Umbilical cord (tissue), 2 donors: Measurements from ENCODE around the gene STXBP5. TPM values are rescaled to one million over a fixed set of nuclear protein-coding genes. Genes with fewer than 3 reads are reported as not detected.

ENCODE experiments used
- DNase-seq: peaks from one replicate; pipeline ENCODE4 v3.0.0-alpha.2; 2015; ENCODE audit warnings: low spot score
- total RNA-seq: library from RNA; depleted of rRNA; stranded (reverse); fragments of >200 nt; gene quantifications from one replicate; pipeline ENCODE4 v1.2.3, GENCODE V29; 2014; ENCODE audit warnings: low replicate concordance; ENCODE audit not compliant: insufficient read depth

STXBP5 gene
- total RNA-seq, 1 donor from 2014 or later: 57.5 TPM

DNA sequence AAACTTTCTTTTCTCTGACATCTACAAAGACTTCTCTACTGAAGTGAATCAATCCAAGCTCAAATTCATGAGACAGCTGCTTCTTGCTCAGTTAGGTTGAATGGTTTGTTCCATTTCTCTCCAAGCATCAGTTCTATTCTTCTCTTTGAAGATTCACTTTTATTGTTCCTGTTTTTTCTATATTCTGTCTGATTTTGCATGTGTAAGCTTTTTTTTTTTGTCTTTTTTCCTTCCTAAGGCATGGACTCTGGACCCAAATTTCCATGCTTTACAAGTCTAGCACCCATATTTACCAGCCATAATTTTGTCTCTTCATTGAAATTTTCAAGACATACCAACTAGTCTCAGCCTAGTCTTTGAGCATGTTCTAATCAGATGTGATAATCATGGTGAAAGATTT lies 25.9 kb upstream of the STXBP5 start:
- no peak for DNase-seq

- no peak for DNase-seq
These were observed 24.4 kb upstream of the STXBP5 start for GRCh38 chr6:147179809-147180208.

- no peak for DNase-seq
These were observed 23.3 kb upstream of the STXBP5 start for GRCh38 chr6:147180926-147181325.

GRCh38 chr6:147184379-147184778 lies 19.8 kb upstream of the STXBP5 start:
- DNase-seq: no peak

DNA sequence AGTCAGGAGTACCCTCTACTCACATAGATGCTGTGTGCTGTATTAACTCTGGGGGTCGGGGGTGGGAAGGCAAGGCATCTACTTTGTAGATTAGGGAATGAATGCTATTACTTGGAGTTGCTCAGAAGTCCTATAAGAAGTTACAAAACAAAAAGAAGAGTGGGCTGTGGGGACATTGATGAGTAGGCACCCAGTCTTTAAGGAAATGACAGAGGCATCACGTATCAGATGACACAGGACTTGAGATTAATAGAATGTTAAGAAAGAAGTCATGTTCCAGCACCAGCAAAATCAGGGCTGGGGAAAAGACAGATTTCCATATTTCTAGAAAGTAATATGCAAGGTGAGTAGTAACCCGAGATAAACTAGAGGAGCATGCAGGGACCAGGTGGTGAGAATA lies 19.0 kb upstream of the STXBP5 start:
- no peak for DNase-seq

DNA sequence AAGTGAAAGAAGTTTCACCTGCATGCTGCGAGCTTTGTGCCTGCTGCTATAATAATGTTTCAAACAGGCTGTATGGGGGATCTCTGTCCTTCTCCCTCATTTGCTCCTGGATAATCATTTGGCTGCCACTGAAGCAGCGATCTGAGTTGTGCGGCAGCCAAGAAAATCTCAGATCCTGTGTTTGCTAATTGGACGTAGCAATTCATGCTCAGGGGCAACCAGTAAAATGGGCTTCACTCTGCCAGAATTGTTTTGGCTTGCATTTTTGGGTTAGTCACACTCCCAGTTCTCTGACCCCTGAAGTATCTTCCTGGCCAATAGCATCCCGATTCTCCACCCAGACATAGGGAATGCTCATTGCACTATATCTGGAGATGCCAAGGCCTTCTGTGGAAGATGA lies 13.7 kb upstream of the STXBP5 start:
- no peak for DNase-seq

DNA sequence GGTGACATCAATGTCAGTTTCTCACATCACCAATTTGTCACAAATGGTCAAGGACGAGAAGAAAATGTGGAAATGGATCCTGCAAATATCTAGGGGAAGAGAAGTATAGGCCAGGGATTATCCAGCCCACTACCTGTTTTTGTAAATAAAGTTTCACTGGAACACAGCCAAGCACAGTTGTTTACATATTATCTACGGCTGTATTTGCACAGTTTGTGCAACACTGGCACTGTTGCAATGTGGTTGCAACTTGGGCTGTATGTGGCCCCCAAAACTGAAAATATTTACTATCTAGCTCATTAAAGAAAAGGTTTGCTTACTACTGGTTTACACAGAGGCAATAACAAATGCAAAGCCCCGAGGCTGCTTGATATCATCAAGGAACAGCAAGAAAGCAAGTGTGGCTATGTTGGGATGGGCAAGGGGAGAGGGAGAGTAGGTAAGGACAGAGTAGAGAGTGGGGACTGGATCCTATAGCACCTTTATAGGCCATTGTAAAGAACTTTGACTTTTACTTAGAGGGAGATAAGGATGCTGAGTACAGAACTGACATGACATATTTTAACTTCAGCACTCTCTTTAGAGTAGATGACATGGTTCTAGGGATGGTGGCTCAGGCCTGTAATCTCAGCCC lies 11.8 kb upstream of the STXBP5 start:
- DNase-seq: no peak

- no peak for DNase-seq
These were observed 9.4 kb upstream of the STXBP5 start for GRCh38 chr6:147194652-147195411.

DNA sequence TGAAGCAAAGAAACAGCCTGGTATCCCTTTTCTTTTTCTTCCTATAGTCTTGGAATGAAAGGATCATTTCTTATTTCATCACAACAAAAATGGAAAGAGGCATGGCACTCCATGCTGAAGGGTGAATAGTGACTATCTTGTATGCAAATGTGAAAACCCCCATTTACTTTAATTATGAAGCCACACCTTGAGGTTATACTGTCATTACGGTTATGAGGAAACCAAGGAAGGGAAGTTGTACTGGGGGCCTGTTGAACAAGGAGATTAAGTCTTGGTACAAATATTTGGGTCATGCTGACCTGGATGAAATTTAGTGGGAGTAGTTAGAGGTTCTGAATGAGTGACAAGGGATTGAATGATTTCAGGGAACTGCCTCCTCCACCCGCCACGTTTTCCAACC lies 8.7 kb upstream of the STXBP5 start:
- no peak for DNase-seq

- no peak for DNase-seq
These were observed 8.2 kb upstream of the STXBP5 start for GRCh38 chr6:147195987-147196386.

- no peak for DNase-seq
These were observed 3.5 kb upstream of the STXBP5 start for GRCh38 chr6:147200711-147201110.

DNA sequence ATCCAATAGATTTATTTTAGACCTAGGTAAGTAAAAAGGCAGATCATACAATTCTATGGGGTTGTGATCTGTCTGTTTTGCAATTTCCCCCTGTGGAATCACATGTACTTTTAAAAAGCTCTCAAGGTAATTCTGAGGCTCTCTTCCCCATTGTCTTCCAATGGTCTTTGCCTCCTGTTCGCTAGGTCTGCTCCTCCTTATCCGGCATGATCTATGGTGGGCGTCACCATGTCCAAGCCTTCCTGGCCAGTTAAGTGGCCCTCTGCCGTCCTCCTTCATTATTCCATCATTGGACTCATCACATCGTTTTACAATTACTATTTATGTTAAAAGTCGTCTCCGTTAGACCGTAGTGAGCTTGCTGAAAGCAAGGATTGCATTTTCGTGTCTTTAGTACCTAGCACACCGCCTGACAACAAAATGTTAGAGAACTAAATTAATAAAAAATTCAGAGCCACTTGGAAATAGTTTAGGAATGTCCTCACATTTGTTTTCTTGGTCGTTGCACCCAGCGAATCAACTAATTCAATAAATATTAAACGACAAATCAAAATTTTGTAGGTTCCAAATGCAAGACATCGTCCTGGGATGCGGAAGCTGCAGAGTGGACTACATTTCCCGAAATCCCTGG lies 2.2 kb upstream of the STXBP5 start:
- peak; percentile 45 for DNase-seq

GRCh38 chr6:147202516-147203310 lies 1.5 kb upstream of the STXBP5 start:
- peak; percentile 99 for DNase-seq

GRCh38 chr6:147203311-147204059 lies 732 bp upstream of the STXBP5 start:
- peak; percentile 90 for DNase-seq

DNA sequence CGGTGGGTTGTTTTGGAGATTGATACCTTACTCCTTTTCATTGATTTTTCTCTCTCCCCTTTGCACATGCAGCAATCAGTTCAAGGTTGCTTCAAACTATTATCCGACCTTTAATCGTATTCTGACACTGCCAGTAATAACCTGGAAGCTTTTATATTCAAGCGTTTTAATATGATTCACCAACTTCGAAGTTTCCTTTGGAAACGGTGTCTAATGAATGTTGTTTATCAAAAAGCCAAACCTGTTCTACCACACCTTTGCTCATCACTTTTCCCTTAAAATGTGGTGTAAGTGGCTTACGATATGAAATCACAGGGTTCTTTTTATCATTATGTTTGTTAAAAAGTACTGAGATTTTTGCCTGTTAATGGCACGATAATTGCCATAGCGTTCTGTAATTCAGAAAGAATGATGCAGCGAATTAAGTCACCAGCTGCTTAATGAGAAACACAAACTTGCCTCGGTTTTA lies 660 bp downstream of the STXBP5 start:
- DNase-seq: peak; percentile 28

GRCh38 chr6:147205690-147206600 lies 1.7 kb downstream of the STXBP5 start:
- peak; percentile 11 for DNase-seq

DNA sequence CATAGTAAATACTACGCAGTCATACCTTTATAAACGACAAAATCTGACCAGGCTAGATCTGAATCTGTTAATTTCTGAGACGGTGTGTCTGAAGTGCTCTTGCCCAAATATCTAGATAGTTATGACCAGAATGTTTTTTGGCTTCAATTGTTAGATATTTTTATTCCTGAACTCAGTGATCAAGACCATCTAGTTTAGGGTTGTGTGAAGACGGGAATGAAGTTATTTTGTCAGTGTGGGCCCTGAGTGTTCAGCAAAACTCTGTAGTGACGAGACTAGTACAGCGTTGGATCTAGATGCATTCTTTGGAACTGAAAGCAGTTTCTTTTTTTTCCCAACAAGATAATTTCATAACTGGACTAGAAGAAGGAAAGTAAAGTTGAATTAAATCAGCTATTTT lies 3.1 kb downstream of the STXBP5 start:
- no peak for DNase-seq

- no peak for DNase-seq
These were observed 3.9 kb downstream of the STXBP5 start for GRCh38 chr6:147207837-147208754.
